GM12892 (cell line): ENCODE results near the gene TNK2.
"Not testable (repeated sequence)": the region's sequence is repeated elsewhere in the genome, so short reads cannot be mapped to it uniquely, and the experiment has no call there.

Experiments used
- DNase-seq: peaks from one replicate; pipeline ENCODE4 v3.0.0; 2011; ENCODE audit not compliant: insufficient read length
- FAIRE-seq: peaks from 2 replicates; lab custom pipeline; 2011; peaks lifted over from hg19 to GRCh38; lab: Jason Lieb, UNC
- POLR2A ChIP-seq: IDR thresholded peaks from 2 replicates; pipeline ENCODE4 v1.6.1; 2011; ENCODE audit warnings: low read depth, low read length, control low read depth
- POLR2AphosphoS5 ChIP-seq: IDR thresholded peaks from 2 replicates; pipeline ENCODE4 v1.6.1; 2011; ENCODE audit warnings: low read depth, low read length, control low read depth
- TAF1 ChIP-seq: IDR thresholded peaks from 2 replicates; pipeline ENCODE4 v1.6.1; 2011; ENCODE audit warnings: low read depth, mild to moderate bottlenecking, control low read depth, low read length, borderline replicate concordance

TNK2 gene

GRCh38 chr3:195821403-195822130 is 86.8 kb downstream of the TNK2 start:
- FAIRE-seq (no peak), DNase-seq (no peak)
- TF ChIP-seq TAF1, result no peak
- no peak for TF ChIP-seq POLR2AphosphoS5
- no peak for TF ChIP-seq POLR2A

- FAIRE-seq (no peak), DNase-seq (no peak)
- TF ChIP-seq POLR2AphosphoS5 (no peak), POLR2A (no peak), TAF1 (no peak)
Observed at GRCh38 chr3:195820901-195821300, 87.5 kb downstream of the TNK2 start.

- DNase-seq (no peak), FAIRE-seq (no peak)
- TF ChIP-seq POLR2A (no peak), POLR2AphosphoS5 (no peak), TAF1 (no peak)
Observed at GRCh38 chr3:195820186-195820585, 88.2 kb downstream of the TNK2 start.

GRCh38 chr3:195818301-195818700 is 90.0 kb downstream of the TNK2 start:
- DNase-seq, result no peak
- no peak for TF ChIP-seq TAF1
- no peak for TF ChIP-seq POLR2A
- no peak for TF ChIP-seq POLR2AphosphoS5
- no peak for FAIRE-seq

GRCh38 chr3:195817578-195818135 is 90.7 kb downstream of the TNK2 start:
- FAIRE-seq (no peak), DNase-seq (no peak)
- TF ChIP-seq POLR2AphosphoS5, result no peak
- TF ChIP-seq TAF1, result no peak

- not testable (repeated sequence) for DNase-seq, FAIRE-seq
Observed at GRCh38 chr3:195816276-195816913, 92.0 kb downstream of the TNK2 start.

GRCh38 chr3:195815169-195815771 is 93.1 kb downstream of the TNK2 start:
- FAIRE-seq (no peak), DNase-seq (no peak)
- TF ChIP-seq POLR2AphosphoS5 (no peak), TAF1 (no peak), POLR2A (no peak)

GRCh38 chr3:195813916-195814640 is 94.3 kb downstream of the TNK2 start:
- DNase-seq, result no peak
- TF ChIP-seq POLR2A (no peak), TAF1 (no peak), POLR2AphosphoS5 (no peak)
- no peak for FAIRE-seq
